ENCODE data around the gene CC2D2B.

DNA sequence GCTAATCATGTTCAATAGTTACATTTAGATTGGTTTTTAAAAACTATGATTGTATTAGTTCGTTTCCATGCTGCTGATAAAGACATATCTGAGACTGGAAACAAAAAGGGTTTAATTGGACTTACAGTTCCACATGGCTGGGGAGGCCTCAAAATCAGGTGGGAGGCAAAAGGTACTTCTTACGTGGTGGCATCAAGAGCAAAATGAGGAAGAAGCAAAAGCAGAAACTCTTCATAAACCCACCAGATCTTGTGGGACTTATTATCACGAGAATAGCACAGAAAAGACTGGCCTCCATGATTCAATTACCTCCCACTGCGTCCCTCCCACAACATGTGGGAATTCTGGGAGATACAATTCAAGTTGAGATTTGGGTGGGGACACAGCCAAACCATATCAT lies 34.1 kb upstream of the CC2D2B start:
- TF ChIP-seq EZH2phosphoT487 (IDR thresholded peaks at IDR 0.05; ENCODE audit: insufficient read depth, low read depth), result no peak
- no peak for TF ChIP-seq EZH2 (IDR thresholded peaks at IDR 0.05; ENCODE audit: insufficient read depth, poor library complexity, severe bottlenecking)

Data from GM23248 (cell line).